ENCODE data around the gene MCOLN2. TPM values are rescaled to one million over a fixed set of nuclear protein-coding genes. Genes with fewer than 3 reads are reported as not detected.

The MCOLN2 gene
- total RNA-seq, 2 donors from 2014 or later: 15.4 to 21.6 TPM

- DNase-seq: no peak
- Histone ChIP-seq H3K4me1 (no peaks in the 10 kb centered on the region), H3K9ac (ENCODE audit: low read depth in 2 of 2, low read length in 2 of 2) (no peak overlapping the region), H3K4me3 (no peak overlapping the region), H3K27me3 (no peaks in the 10 kb centered on the region), H3K36me3 (no peaks in the 10 kb centered on the region), H3K27ac (no peak overlapping the region), H3K9me3 (no peaks in the 10 kb centered on the region)
- intact Hi-C loops (cut with DNase I): no loop called here
- TF ChIP-seq CTCF (IDR thresholded peaks at IDR 0.05): no peak
Observed at GRCh38 chr1:84876353-84876752, 120.6 kb downstream of the MCOLN2 start.

Other genes starting within 250 kb of the MCOLN2 start
- 1 to 10 TPM; 2.3 to 3.6 TPM for gene LPAR3, start 103.9 kb downstream of the MCOLN2 start, total RNA-seq
- 1 to 10 TPM in 1 of 2 donors, under 1 TPM in 1; 0.98 to 1.1 TPM for gene MCOLN3, start 51.4 kb upstream of the MCOLN2 start, total RNA-seq
- gene SYDE2, start 203.9 kb upstream of the MCOLN2 start, total RNA-seq: 10 to 100 TPM in 1 of 2 donors, 1 to 10 TPM in 1; 6.5 to 14.6 TPM